GM10248 (cell line): ENCODE data around the gene PAX3.

Experiments
- CTCF ChIA-PET: fragments of 300-600 bp; sonication (Branson Sonifier 250); formaldehyde crosslinking; extraction: SDS; loops from one replicate; lab custom pipeline; 2021; ENCODE audit warnings: antibody characterized with exemption; lab: Yijun Ruan, JAX
- POLR2A ChIA-PET: fragments of 350-650 bp; sonication (Branson Sonifier 250); formaldehyde crosslinking; extraction: SDS; loops from one replicate; lab custom pipeline; 2020; ENCODE audit warnings: antibody characterized with exemption; lab: Yijun Ruan, JAX
- DNase-seq: peaks from one replicate; pipeline ENCODE4 v3.0.0; 2012; ENCODE audit errors: extremely low spot score
- TF ChIP-seq, protein P1 (sequence below): IDR thresholded peaks from 2 replicates; pipeline ENCODE4 v1.5.1; 2012; ENCODE audit warnings: mild to moderate bottlenecking, low read depth; ENCODE audit errors: extremely low read depth, missing control alignments, control extremely low read depth

PAX3 gene

GRCh38 chr2:222287862-222288479 lies 10.8 kb downstream of the PAX3 start:
- DNase-seq, result no peak
- TF ChIP-seq, protein P1, sequence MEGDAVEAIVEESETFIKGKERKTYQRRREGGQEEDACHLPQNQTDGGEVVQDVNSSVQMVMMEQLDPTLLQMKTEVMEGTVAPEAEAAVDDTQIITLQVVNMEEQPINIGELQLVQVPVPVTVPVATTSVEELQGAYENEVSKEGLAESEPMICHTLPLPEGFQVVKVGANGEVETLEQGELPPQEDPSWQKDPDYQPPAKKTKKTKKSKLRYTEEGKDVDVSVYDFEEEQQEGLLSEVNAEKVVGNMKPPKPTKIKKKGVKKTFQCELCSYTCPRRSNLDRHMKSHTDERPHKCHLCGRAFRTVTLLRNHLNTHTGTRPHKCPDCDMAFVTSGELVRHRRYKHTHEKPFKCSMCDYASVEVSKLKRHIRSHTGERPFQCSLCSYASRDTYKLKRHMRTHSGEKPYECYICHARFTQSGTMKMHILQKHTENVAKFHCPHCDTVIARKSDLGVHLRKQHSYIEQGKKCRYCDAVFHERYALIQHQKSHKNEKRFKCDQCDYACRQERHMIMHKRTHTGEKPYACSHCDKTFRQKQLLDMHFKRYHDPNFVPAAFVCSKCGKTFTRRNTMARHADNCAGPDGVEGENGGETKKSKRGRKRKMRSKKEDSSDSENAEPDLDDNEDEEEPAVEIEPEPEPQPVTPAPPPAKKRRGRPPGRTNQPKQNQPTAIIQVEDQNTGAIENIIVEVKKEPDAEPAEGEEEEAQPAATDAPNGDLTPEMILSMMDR, result no peak
- POLR2A ChIA-PET, result no interaction called here
- CTCF ChIA-PET, result interaction anchor here (2.0 kb wide), 1 partner anchor 274 kb away, joined by 4 read pairs; no protein-coding TSS in a partner anchor

DNA sequence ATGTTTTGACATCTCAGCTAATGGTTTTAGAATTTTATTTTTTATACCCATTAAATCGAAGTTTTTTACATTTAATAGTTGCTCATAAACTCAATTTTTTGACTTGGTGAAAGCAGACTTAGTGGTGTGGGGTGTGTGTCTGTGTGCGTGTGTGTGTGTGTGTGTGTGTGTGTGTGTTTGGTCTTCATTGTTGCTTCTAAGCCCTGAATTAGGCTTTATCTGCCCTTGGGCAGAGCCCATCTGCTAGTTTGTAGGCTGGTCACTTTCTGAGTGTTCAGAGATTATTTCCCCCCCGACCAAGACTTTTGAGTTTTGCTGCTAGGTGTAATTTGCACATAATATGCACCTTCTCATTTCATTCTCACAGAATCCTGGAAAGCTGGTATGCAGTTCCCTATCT lies 14.3 kb downstream of the PAX3 start:
- CTCF ChIA-PET, result interaction anchor here (1.0 kb wide), 1 partner anchor 19 kb away, joined by 3 read pairs; no protein-coding TSS in a partner anchor
- TF ChIP-seq, protein P1, result no peak

DNA sequence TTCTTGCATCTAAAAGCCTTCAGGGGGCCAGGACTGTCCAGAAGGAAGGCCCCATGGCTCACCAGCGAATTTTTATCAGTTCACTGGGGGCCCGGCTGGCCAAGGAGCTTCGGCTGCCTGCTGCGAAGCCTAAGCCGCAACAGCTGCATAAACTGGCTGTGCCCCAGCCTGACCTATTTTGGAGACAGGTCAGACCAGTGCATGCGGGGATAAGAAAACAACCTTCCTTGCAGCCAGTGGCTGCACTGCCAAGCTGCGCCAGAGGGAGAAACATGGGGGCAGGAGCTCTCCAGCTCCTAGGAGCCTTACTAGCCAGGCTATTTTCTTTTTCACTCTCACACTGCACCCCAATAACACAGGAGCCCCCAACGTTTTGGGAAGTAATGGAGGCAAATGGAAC lies 15.2 kb downstream of the PAX3 start:
- ChIA-PET CTCF (interaction anchor here (1.0 kb wide), 1 partner anchor 20 kb away, joined by 3 read pairs; no protein-coding TSS in a partner anchor), POLR2A (no interaction called here)
- no peak for DNase-seq
- TF ChIP-seq, protein P1, result no peak

More for the DNA sequence above, 14.3 kb downstream of the PAX3 start:
- POLR2A ChIA-PET, result no interaction called here
- DNase-seq, result no peak

- TF ChIP-seq, protein P1, result no peak
- ChIA-PET POLR2A (no interaction called here), CTCF (interaction anchor here (1.8 kb wide), 1 partner anchor 40 kb away, joined by 4 read pairs; no protein-coding TSS in a partner anchor)
- DNase-seq, result no peak
Measured at GRCh38 chr2:222281506-222281905, 17.3 kb downstream of the PAX3 start.

DNA sequence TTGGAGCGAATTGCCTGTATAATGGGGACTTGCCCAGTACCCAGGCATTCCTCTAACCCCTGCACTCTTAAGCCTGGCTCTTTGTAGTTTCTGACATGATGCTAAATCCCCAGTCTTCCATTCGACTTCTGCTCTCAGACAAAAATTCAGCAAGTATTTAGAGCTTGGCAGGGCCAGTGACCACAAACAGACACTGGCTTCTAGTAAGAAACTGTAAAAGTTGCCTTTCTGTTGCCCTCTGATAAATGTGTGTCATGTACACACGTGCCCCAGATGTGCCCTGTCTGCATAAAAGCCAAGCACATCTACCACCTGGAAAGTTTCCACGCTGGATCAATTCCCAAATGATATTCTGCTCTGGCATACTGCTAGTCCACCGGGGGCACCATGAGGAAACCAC lies 18.0 kb downstream of the PAX3 start:
- ChIA-PET CTCF (interaction anchor here (1.8 kb wide), 1 partner anchor 39 kb away, joined by 4 read pairs; no protein-coding TSS in a partner anchor), POLR2A (no interaction called here)
- TF ChIP-seq, protein P1, result no peak
- DNase-seq, result no peak

DNA sequence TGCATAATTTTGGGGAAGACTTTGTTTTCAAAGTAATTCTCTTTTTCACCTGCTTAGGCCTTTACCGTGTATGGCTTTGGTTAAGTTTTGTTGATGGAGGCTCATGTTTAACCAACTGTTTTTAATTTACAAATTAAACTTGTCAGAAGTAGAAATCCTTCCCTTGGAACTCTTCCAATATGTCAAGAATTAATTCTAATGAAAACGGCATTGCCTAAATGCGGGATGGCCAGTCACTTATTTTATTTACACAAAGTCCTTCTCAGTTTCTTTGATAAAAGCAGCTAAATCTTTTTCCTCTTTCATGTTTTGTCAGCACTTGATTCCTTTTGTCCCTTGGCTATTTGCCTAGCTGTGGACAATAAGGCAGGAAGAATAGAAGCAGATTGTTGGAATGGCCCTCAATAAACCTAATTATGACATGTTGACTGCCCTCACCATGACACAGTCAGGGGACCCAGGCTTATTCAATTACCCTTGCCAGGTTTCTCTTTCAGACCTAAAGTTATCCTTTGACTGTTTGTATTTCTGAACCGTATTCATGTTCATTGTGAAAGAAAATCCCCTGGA lies 26.3 kb downstream of the PAX3 start:
- ChIA-PET CTCF (no interaction called here), POLR2A (no interaction called here)
- TF ChIP-seq, protein P1, result no peak

More for the DNA sequence above, 26.3 kb downstream of the PAX3 start:
- no peak for DNase-seq
